KMS-11 (cell line): ENCODE results near the gene MESP2.

Source experiments
- H2AFZ ChIP-seq: fragments of 200-600 bp; sonication (generic); 2 replicates; pipeline ENCODE4 v1.6.1; 2016; ENCODE audit warnings: antibody characterized with exemption, mixed run types, low read depth
- H3K27ac ChIP-seq: fragments of 200-600 bp; sonication (generic); 2 replicates; pipeline ENCODE4 v1.6.1; 2016; ENCODE audit warnings: mild to moderate bottlenecking, mixed run types
- H3K27me3 ChIP-seq: fragments of 200-600 bp; sonication (generic); 2 replicates; pipeline ENCODE4 v1.6.1; 2017; ENCODE audit warnings: mild to moderate bottlenecking, low read depth, mixed run types, moderate library complexity; ENCODE audit not compliant: insufficient read depth
- H3K36me3 ChIP-seq: fragments of 200-600 bp; sonication (generic); 2 replicates; pipeline ENCODE4 v1.6.1; 2017; ENCODE audit warnings: mild to moderate bottlenecking, mixed run types; ENCODE audit not compliant: insufficient read depth
- H3K4me1 ChIP-seq: fragments of 200-600 bp; sonication (generic); 2 replicates; pipeline ENCODE4 v1.6.1; 2016; ENCODE audit warnings: mild to moderate bottlenecking, low read depth, mixed run types; ENCODE audit not compliant: poor library complexity, severe bottlenecking
- H3K4me2 ChIP-seq: fragments of 200-600 bp; sonication (generic); 2 replicates; pipeline ENCODE4 v1.7.0; 2016; ENCODE audit warnings: mild to moderate bottlenecking, mixed run types
- H3K4me3 ChIP-seq: fragments of 200-600 bp; sonication (generic); IDR thresholded peaks from 2 replicates; pipeline ENCODE4 v1.6.1; 2017; ENCODE audit warnings: low read depth, low read length, mixed read lengths; ENCODE audit not compliant: insufficient read depth
- H3K79me2 ChIP-seq: fragments of 200-600 bp; sonication (generic); 2 replicates; pipeline ENCODE4 v1.6.1; 2016; ENCODE audit warnings: low read depth, mixed run types; ENCODE audit not compliant: insufficient read depth
- H3K9ac ChIP-seq: fragments of 200-600 bp; sonication (generic); 2 replicates; pipeline ENCODE4 v1.6.1; 2016; ENCODE audit warnings: mild to moderate bottlenecking, mixed run types
- H4K20me1 ChIP-seq: fragments of 200-600 bp; sonication (generic); 2 replicates; pipeline ENCODE4 v1.6.1; 2016; ENCODE audit warnings: mild to moderate bottlenecking, mixed run types; ENCODE audit not compliant: insufficient read depth
- CTCF ChIP-seq: fragments of 200-600 bp; sonication (generic); conservative IDR thresholded peaks from 2 replicates; pipeline ENCODE4 v1.6.1; 2017; ENCODE audit warnings: low read depth, mild to moderate bottlenecking, antibody characterized with exemption, low read length, moderate library complexity, mixed read lengths

MESP2 gene

GRCh38 chr15:89810837-89811236, 34.7 kb downstream of the MESP2 start:
- Histone ChIP-seq H2AFZ (no peak overlapping the region), H4K20me1 (no peaks in the 10 kb centered on the region), H3K4me1 (no peaks in the 10 kb centered on the region), H3K4me3 (no peak overlapping the region), H3K27ac (no peak overlapping the region), H3K36me3 (no peaks in the 10 kb centered on the region), H3K27me3 (no peaks in the 10 kb centered on the region), H3K9ac (no peak overlapping the region), H3K4me2 (no peak overlapping the region), H3K79me2 (no peaks in the 10 kb centered on the region)
- no peak for TF ChIP-seq CTCF

- H3K27ac ChIP-seq: no peak overlapping the region
- no peaks in the 10 kb centered on the region for H3K4me1 ChIP-seq
- no peak for TF ChIP-seq CTCF
- no peaks in the 10 kb centered on the region for H4K20me1 ChIP-seq
- H3K36me3 ChIP-seq: no peaks in the 10 kb centered on the region
- no peak overlapping the region for H2AFZ ChIP-seq
- H3K4me3 ChIP-seq: no peak overlapping the region
- no peaks in the 10 kb centered on the region for H3K27me3 ChIP-seq
- H3K9ac ChIP-seq: no peak overlapping the region
- no peaks in the 10 kb centered on the region for H3K79me2 ChIP-seq
- no peak overlapping the region for H3K4me2 ChIP-seq
These were observed 36.1 kb downstream of the MESP2 start for GRCh38 chr15:89812011-89812846.

- no peak overlapping the region for H3K4me2 ChIP-seq
- H3K36me3 ChIP-seq: no peaks in the 10 kb centered on the region
- no peak overlapping the region for H3K4me3 ChIP-seq
- H3K27me3 ChIP-seq: no peaks in the 10 kb centered on the region
- no peaks in the 10 kb centered on the region for H3K79me2 ChIP-seq
- H2AFZ ChIP-seq: no peak overlapping the region
- H3K27ac ChIP-seq: no peak overlapping the region
- H3K4me1 ChIP-seq: no peaks in the 10 kb centered on the region
- no peaks in the 10 kb centered on the region for H4K20me1 ChIP-seq
- TF ChIP-seq CTCF: no peak
- no peak overlapping the region for H3K9ac ChIP-seq
These were observed 36.8 kb downstream of the MESP2 start for GRCh38 chr15:89812847-89813320.

- H3K9ac ChIP-seq: no peak overlapping the region
- no peaks in the 10 kb centered on the region for H3K4me1 ChIP-seq
- H3K4me3 ChIP-seq: no peak overlapping the region
- H3K27me3 ChIP-seq: no peaks in the 10 kb centered on the region
- TF ChIP-seq CTCF: no peak
- H2AFZ ChIP-seq: no peak overlapping the region
- no peaks in the 10 kb centered on the region for H3K79me2 ChIP-seq
- no peak overlapping the region for H3K27ac ChIP-seq
- H4K20me1 ChIP-seq: no peaks in the 10 kb centered on the region
- no peaks in the 10 kb centered on the region for H3K36me3 ChIP-seq
- H3K4me2 ChIP-seq: no peak overlapping the region
These were observed 37.4 kb downstream of the MESP2 start for GRCh38 chr15:89813381-89814111.
